NCI-H345 treated with DMSO at 0.1 percent for 48 hours (cell line): Measurements from ENCODE around the gene SYNJ2.

Source experiments
- DNase-seq: peaks from one replicate; lab custom pipeline; 2025; ENCODE audit not compliant: unreplicated experiment; lab: John Stamatoyannopoulos, UW

The SYNJ2 gene

DNA sequence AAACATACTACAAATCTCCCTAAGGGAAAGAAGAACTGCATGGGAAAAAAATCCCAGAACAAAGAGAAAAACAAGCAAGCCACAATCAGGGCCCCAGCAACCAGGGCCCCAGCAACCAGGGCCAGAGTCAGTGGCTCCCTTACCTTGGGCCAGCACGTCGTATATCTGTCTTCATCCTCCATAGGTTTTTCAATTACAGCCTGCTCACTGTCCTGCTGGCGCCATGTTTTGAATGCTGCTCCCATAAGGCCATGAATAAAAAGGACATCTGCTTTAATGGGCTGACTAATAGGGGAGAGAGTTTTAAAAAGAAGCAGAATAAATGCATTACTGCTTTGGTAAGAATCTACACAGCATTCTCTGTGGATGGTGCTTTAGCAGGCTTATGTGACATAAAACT lies 137.2 kb downstream of the SYNJ2 start:
- DNase-seq = no peak

DNA sequence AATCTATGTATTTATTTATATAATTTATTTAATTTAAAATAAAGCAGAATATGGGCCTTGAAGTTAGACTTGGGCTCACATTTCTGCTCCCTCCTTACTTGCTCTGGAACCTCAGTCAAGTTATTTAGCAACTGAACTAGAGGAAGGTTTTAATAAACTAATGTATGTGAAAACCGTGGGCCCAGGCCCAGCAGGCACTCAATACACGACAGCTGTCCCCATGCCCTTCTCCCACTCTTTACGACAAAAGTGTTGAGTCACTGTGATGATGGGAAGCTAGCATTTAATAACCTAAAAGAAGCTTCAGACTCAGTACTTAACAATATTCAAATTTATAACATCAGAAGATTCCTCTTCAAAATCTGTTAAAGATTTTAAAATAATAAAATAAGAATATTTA lies 139.7 kb downstream of the SYNJ2 start:
- no peak for DNase-seq

DNA sequence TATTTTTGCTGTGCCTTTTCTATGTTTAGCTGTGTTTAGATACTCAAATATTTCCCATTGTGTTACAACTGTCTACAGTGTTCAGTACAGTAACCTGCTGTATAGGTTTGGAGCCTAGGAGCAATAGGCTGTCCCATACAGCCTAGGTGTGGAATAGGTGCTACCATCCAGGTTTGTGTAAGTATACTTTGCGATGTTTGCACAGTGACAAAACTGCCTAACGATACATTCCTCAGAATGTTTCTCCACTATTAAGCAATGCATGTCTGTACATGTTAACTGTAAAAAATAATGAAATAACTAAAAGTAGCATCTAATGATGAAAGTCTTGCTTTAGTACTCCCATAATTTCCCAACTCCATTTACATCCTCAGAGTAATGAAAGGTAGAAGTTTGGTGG lies 140.4 kb downstream of the SYNJ2 start:
- no peak for DNase-seq

DNA sequence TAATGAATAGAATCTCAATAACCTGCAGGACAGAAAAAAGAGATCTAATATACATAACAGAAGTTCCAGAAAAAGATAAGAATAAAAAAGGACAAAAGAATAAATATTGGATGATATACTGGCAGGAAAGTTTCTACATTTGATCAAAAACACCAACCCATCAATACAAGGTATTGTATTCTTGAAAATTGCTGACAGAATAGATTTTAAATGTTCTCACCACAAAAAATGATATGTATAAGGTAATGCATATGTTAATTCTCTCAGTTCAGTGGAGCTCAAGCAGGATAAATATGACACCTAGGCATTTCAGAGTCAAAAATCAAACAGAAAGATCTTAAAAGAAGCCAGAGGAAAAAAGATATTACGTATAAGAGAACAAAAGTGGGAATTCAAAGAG lies 142.6 kb downstream of the SYNJ2 start:
- DNase-seq = no peak

DNA sequence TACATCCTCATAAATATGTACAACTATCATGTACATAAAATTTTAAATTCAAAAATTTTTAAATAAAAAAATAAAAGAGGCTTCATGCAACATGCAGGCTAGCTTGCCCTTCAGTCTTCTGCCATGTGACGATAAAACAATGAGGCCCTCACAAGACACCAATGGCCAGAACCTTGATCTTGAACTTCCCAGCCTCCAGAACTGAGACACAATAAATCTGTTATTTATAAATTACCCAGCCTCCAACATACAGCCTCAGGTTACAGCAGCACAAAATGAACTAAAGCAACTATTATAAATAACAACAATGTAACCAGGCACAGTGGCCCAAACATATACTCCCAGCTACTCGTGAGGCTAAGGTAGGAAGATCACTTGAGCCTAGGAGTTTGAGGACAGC lies 143.6 kb downstream of the SYNJ2 start:
- no peak for DNase-seq

DNA sequence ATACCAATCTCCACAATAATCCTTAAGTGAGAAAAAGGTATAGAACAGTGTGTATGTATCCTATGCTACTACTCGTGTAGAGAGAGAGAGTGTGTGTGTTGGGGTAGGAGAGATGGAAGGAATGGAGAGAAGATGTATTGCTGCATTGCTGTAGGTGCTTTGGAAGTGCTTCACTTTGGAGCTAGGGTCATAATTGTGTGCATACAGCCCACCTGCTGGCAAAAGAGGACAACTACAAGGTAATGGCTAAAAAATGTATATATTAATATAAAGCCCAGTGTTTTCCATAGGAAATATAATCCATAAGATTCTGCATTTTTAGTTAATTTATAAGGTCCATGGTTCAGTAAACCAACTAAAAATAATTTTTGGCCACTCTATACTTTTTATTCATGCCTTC lies 150.3 kb downstream of the SYNJ2 start:
- no peak for DNase-seq

DNA sequence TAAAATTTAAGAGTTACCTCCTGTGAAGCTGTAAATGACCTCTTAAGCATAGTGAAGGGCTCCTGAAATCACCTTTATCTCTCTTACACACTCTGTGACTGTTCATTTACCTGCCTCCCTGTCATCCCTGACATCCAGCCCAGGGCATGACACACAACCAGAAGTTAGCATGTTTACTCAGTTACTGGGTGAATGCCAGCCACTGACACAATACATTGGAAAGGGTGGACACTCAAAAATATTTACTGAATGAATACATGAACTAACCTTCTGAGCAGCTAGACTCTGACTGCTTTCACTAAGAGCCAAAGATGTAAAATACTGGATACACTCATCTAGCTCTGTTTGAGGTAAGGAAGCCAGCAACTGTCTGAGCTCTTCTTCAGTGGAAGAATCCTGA lies 161.1 kb downstream of the SYNJ2 start:
- DNase-seq = no peak

DNA sequence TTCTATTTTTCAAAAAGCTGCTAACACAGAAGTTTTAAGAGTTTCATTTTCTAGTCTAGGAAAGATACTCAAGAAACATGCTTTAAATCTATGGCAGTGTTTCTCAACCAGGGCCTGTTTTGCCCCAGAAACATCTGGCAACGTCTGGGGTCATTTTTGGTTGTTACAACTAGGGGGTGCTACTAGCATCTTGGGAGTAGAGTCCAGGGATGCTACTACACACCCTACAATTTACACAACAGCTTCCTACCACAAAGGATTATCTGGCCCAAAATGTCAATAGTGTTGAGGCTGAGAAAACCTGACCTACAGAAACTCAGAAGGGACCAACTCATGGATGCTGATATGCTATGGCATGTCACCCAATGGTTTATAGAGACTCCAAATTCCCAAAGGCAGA lies 162.0 kb downstream of the SYNJ2 start:
- DNase-seq = no peak
